ENCODE data around the gene SLC6A18.

The SLC6A18 gene

DNA sequence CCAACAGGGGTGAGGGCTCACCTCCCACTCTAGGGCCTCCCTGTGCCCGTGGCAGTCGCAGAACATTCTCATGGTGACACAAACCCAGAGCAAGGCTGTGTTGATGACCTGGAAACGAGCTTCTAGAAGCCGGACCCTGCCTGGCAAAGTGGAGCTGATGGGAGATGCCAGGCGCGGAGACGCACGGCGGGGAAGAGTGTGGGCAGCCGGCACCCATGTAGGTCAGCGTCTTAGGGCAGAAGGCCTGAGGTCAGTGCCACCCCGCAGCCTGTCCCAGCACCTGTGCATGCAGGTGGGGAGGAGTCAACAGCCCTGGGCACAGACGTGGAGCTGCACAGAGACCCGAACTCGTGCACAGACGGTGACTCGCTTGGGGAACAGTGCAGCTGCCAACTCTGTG is 5.4 kb downstream of the SLC6A18 start:
- DNase-seq (ENCODE audit: low read depth in 1 of 2, low spot score in 1 of 2), result no peak

DNA sequence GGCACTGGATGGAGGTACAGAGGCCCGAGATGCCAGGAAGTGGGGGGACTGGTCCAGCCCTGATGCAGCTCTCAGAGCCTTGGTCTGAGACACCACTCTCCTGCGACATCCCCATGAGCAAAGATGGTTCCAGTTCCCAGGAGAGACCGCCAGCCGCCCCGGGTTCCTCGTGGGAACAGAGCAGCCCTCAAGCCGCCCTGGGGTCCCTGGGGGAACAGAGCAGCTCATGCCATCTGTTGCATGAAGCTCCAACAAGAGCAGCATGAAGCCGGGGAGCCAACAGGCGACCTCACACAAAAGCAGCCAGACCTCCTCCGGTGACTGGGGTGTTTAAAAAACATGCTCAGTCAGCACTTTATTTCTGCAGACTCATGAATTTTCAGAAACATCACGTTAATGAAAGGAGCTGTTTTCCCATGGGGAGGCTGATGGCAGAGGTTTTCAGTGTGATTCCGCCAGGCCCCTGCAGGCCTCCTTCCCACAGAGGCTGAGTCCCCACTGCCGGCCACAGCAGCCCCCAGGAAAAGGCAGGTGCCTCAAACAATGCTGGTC is 6.2 kb downstream of the SLC6A18 start:
- no peak for DNase-seq (ENCODE audit: low read depth in 1 of 2, low spot score in 1 of 2)

DNA sequence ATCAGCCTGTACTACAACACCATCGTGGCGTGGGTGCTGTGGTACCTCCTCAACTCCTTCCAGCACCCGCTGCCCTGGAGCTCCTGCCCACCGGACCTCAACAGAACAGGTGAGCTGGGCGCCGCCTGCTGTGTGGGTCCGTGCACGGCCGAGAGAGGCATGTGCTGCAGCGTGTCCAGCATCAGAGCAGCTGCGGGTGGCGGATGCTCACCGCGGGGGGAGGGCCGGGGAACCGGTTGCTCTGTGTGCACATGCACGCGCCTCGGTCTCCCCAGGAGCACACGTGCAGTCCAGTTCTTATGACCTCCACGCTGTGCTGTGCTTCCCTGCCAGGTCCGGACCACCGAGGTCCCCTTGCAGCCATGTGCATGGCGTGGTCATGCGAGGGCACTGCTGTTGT is 7.6 kb downstream of the SLC6A18 start:
- no peak for DNase-seq (ENCODE audit: low read depth in 1 of 2, low spot score in 1 of 2)

DNA sequence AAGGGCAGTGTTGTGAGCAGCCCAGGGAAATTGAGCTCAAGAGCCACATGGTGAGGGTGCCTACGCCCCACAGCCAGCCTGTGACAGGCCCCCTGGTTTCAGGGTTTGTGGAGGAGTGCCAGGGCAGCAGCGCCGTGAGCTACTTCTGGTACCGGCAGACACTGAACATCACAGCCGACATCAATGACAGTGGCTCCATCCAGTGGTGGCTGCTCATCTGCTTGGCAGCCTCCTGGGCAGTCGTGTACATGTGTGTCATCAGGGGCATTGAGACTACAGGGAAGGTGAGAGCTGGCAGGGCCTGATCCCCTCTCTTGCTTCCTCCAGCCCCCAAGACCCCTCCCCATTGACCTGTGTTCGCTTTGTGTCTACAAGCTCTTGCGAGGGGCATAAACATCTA is 10.2 kb downstream of the SLC6A18 start:
- no peak for DNase-seq (ENCODE audit: low read depth in 1 of 2, low spot score in 1 of 2)

DNA sequence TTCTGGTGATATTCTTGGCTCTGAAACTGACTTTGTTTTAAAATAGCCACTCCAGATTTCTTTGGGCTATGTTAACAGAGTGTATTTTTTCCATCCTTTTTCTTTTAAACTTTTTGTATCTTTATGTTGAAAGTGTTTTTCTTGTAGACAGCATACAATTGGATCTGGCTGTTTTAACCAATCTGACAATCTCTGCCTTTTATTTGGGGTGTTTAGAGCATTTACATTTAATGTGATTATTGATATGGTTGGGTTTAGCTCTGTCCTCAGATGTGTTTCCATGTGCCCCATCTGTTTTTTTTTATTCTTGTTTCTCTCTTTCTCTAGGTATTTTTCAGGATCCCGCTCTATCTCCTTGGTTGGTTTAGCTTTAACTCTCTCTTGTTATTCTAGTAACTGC is 10.7 kb downstream of the SLC6A18 start:
- no peak for DNase-seq (ENCODE audit: low read depth in 1 of 2, low spot score in 1 of 2)

DNA sequence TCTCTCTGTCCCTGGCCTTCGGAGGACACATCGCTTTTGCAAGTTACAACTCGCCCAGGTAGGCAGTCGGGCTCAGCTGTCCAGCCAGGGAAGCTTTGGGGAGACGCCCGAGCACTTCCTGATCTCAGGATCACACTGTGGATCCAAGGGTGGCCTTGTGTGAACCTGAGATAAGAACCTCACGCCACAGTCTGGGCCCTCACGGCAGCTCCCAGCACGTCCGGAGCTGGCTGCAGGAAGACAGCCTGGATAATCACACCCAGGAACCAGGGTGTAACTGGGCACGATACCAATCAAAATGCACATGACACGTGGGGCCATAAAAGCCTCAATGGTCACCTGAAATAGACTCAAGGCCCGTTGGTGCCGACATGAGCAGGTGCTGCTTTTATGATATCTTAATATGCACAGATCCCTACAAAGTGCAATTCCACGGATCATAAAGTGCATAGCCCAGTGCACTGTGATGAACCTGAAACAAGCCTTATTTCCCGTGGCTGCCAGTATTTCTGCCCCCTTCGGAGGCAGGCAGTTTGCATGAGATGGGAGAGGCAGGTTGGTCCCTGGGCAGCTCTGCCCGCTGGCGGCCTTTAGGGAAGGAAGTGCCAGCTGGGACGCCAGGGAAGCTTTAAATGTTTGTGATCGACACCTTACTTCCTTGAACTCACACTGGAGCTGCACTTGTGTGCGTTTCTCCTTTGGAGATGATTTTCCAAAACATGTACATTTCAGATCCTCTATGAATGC is 14.5 kb downstream of the SLC6A18 start:
- no peak for DNase-seq (ENCODE audit: low read depth in 1 of 2, low spot score in 1 of 2)

DNA sequence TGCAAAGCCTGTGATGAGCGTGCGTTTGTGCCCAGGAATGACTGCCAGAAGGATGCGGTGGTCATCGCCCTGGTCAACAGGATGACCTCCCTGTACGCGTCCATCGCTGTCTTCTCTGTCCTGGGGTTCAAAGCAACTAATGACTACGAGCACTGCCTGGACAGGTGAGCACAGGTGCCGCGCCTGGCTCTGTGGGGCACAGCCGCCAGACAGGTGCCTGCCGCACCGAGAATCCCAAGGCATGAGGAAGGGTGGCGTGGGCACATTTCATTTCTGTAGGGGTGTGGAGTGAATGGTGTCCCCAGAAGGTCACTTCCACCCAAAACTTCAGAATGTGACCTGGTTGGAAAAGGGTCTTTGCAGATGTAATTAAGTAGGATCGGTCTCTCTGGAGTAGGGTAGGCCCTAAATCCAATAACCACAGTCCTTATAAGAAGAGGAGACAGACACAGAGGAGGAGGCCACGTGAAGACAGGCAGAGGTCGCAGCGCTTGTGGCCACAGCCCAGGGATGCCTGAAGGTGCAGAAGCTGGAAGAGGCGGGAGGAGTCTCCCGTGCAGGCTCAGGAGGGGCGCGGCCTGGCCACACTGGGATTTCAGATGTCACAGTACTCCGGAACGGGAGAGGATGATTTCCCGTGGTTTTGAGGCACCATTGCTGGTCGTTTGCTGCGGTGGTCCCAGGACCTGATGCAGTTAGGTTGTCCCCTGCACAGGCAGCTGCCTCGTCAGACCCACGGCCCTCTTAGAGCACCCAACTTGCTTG is 15.5 kb downstream of the SLC6A18 start:
- no peak for DNase-seq (ENCODE audit: low read depth in 1 of 2, low spot score in 1 of 2)

DNA sequence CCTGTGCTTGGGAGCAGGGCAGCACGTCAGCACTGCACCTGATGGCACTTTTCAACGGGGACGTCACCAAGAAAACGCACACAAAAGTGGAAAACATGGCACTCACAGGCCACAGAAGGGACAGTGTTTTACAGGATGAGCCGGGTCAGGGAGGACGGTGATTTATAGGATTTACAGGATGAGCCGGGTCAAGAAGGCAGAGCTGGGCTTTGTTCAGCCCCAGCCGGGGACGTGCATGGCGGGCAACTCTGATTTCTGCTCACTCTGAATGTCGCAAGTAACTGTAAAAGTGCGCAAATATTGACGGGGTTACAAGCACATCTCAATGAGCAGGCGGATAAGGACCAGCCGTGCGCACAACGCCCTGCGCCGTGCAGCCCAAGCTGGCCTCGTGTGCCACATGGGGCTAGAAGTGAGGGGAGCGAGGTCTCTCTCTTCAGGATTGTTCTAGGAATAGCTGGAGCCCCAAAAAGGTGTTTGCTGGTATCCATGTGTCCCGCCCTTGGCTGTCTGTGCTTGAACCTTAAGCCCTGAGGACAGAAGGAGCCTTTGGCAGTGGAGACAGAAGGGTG is 16.4 kb downstream of the SLC6A18 start:
- no peak for DNase-seq (ENCODE audit: low read depth in 1 of 2, low spot score in 1 of 2)

DNA sequence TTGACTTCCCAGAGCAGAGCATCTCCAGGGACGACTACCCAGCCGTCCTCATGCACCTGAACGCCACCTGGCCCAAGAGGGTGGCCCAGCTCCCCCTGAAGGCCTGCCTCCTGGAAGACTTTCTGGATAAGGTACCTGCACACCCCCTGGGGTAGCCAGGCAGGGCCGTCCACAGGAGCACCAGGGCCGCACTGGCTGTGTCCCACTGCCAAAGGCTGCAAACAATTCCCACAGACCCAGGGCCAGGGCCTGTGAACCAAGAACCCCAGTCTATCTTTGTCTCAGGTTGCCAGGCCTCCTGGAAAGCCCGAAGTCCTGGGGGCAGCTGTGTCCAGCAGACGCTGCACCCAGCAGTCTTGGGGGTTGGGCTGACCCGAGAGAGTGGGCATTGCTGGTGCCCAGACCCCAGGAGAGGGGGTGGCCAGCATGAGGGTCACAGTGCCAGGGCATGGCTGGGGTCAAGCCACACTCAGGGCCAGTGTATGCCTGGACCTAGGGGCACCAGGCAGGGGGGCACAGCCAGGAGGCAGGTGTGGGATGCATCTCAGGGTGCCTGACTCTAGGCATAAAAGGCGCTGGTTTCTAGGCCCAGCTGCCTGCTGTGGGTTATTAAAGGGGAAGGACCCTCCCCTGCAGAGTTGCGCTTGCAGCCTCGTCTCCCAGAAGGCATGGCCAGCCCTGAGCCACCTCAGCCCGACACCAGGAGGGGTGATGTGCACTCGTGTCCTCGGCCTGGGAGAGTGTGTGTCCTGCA is 17.7 kb downstream of the SLC6A18 start:
- DNase-seq (ENCODE audit: low read depth in 1 of 2, low spot score in 1 of 2), result no peak

DNA sequence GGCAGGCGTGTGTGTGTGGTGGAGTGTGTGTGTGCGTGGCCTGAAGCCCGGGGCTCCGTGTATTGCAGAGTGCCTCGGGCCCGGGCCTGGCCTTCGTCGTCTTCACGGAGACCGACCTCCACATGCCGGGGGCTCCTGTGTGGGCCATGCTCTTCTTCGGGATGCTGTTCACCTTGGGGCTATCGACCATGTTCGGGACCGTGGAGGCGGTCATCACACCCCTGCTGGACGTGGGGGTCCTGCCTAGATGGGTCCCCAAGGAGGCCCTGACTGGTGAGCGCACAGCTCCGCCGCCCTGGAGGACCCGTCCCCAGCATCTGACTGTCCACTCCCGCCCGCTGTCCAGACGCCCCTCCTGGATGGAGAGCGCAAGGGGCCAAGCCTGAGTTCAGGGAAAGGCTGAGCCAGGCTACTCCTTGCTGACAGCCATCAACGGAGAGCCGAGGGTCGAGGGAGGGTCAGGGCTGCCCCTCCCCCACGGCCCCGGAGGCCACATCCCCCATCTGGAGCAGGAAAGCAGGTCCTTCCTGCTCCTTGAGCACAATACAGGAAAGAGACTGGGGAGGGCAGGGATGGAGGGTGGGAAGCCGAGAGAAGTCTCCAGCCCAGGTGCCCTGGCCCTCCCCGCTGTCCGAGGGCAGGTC is 18.4 kb downstream of the SLC6A18 start:
- no peak for DNase-seq (ENCODE audit: low read depth in 1 of 2, low spot score in 1 of 2)

DNA sequence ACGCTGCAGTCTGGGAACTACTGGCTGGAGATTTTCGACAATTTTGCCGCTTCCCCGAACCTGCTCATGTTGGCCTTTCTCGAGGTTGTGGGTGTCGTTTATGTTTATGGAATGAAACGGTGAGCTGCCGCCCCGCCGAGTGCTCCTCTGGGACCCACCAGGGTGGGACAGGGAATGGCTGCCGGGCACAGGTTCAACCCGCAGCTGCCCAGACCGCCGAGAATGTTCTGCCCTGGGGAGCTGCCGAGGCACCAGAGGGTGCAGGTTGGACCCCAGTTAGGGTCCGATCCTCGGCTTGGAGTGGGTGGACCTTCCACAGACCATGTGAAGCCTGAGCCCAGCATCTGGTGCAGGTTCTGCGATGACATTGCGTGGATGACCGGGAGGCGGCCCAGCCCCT is 19.1 kb downstream of the SLC6A18 start:
- DNase-seq (ENCODE audit: low read depth in 1 of 2, low spot score in 1 of 2), result no peak

DNA sequence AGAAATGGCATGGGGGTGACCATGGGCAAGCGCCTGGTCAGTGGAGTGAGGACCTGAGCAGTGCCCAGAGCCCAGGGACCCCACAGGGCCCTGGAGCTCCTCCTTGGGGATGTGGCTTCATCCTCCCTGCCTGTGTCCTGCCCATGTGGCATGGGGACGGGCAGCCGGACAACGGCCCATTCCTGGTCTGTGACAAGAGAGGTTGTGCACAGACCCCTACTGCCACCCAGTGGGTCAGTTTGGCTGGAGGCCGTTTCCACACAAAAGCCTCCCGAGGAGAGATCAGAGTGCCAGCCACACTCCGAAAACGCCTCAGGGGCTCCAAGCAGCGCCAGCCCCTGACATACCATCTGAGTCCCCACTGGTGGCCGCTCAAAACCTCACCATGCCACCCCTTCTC is 19.8 kb downstream of the SLC6A18 start:
- DNase-seq (ENCODE audit: low read depth in 1 of 2, low spot score in 1 of 2), result no peak

DNA sequence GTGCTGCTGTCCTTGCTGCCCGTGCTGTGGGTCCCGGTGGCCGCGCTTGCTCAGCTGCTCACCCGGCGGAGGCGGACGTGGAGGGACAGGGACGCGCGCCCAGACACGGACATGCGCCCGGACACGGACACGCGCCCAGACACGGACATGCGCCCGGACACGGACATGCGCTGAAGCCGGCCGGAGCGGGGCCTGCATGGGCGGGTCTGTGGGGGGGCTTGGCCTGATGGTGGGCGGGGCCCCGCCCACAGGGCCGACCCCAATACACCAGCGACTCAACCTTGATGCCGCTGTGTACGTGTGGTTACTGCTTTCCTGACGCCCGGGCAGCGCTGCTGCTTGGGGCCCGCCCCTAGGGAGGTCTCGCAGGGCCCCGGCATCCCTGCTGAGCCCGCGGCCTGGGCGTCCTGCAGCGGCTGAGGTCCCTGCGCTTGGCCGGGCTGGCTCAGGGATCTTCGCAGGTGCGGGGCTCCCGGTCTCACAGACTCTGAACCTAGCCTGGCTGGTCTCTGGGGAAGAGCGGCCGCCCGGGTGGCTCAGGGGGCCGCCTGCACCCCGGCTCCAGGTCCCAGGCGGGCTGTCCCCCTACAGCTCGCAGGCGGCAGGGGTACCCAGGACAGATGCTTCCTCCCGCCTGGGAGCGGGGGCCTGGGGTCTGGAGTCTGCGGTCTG is 20.9 kb downstream of the SLC6A18 start:
- DNase-seq (ENCODE audit: low read depth in 1 of 2, low spot score in 1 of 2), result no peak

DNA sequence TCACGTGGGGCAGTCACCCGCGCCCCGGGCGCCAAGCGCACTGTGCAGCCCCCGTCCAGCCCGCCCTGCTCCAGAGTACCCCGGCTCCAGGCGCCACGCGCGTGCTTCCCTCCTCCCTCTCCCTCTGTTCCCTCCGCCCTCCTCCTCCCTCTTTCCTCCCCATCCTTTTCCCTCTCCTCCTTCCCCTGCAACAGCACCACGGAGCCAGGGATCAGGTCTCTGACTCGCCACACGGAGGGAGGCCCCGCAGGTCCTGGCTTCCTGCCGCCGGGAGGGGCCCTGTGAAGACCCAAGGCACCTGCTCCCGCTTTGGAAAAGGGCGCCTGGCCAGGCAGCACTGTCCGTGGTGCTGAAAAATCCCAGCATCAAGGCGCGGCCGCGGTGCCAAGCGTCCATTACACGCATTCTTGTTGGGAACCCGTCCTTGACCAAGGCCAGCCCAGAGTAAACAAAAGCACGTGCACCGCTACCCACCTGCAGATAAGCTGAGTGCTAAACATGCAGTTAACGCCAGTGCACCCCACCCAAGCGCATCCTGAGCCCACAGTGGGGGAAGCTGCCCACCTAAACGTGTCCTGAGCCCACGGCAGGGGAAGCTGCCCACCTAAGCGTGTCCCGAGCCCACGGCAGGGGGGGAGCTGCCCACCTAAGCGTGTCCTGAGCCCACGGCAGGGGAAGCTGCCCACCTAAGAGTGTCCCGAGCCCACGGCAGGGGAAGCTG is 21.7 kb downstream of the SLC6A18 start:
- no peak for DNase-seq (ENCODE audit: low read depth in 1 of 2, low spot score in 1 of 2)

DNA sequence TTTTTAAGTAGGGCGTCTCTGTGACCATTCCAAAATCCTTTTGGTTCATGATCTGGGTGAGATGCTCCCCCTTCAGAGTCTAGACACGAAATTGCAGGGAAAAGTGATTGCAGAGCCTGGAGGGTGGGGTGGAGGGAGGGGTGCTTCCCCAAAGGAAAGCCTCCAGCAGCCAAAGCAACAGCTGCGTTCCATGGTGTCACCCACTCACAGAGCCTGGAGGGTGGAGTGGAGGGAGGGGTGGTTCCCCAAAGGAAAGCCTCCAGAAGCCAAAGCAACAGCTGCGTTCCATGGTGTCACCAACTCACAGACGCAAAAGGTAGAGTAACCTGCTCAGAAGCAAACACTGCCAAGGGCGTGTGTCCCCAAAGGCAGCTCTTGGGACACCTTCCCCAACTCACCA is 22.6 kb downstream of the SLC6A18 start:
- DNase-seq (ENCODE audit: low read depth in 1 of 2, low spot score in 1 of 2), result no peak

DNA sequence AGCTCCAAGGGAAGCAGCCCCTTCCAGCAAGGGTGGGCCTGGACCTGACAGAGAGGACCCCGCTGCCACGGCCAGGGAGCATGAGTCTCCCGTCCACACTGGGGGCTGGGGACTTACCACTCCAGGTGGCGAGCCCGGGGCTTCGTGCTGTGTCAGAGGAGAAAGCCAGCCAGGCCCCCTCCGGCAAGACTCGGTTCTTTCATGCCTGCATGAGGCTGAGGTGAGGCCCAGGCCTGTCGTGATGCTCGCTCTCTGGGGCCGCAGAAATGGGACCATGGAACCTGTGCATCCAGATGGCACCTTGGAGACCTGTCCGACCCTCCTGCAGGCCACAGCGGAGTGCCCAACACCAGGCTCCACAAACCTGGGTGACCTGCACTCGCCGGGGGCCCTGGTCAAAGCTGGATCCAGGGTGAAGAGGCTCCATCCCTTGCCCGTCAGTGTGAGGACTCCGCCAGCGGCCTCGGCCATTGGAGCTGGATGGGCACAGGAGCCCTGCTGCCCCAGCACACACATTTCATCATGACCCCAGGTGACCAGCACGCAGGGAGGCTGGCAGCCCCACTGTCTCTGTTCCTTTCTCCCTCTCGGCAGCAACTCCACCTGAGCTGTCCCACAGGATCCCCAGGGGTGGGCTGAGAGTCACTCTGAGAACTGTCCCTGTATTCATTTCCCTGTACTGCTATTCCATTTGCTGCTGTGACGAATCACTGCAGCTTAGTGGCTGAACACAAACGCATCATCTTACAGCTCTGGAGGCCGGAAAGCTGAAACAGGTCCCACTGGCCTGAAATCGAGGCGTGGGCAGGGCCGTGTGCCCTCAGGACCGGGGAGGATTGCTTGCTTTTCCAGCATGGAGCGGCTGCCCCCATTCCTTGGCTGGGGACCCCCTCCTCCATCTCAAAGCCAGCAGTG is 24.4 kb downstream of the SLC6A18 start:
- no peak for DNase-seq (ENCODE audit: low read depth in 1 of 2, low spot score in 1 of 2)

DNA sequence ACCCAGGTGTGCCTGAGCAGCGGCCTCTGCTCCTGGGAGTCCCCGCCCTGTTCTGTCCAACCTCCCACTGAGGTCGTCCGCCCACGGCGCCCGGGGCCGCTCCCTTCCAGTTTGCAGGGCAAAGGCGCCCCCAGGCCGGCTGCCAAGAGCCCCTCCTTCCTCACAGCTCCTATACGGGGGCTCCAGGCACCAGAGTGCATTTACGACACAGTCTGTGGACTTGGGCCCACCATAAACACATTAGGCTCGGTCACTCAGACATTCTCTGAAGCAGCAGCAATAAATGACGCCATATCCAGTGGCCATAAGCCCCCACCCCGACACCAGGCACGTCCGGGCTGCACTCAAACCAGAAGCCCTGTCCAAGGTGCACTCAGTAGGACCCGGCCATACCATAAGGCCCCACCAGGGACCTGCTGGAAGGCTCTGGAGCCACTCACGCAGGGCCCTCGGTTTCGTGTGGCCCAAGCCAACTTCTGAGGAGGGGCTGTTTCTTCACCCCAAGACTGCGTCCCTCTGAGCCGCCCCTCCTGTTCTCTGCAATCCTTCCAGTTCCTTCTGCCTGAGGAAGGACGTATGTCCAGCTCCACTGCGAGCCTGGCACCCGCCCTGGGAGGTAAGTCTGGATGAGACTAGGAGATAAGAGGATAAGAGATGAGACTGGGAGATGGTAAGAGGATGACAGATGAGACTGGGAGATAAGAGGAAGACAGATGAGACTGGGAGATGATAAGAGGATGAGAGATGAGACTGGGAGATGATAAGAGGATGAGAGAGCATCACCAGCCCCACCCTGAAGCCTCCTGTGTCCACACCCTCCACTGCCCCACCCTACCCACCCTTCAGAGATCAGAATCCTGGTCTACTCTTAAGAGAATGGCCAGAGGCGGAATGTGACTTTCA is 26.7 kb downstream of the SLC6A18 start:
- no peak for DNase-seq (ENCODE audit: low read depth in 1 of 2, low spot score in 1 of 2)

DNA sequence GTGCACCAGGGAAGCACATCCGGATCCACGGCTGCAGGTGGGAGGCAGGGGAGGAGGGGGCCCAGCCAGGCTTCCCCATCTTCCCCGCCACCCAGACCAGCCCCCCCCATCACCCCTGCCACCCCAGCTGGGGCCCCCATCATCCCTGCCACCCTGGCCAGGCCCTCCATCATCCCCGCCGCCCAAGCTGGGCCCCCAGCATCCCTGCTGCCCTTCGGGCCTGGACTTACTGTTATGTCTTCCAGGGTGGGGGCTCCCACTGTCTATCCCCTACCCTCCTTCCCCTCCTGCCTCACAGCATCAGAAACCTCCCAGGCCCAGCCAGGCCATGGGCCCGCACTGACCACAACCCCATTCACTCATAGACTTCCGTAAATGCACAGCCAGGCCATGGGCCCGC is 27.5 kb downstream of the SLC6A18 start:
- DNase-seq (ENCODE audit: low read depth in 1 of 2, low spot score in 1 of 2), result no peak
